IMR-90 (cell line): ENCODE measurements around the gene CBLIF. TPM values are rescaled to one million over a fixed set of nuclear protein-coding genes. Genes with fewer than 3 reads are reported as not detected.

Experiments
- ATAC-seq: fragments of 200-7000 bp; cut with Tn5 transposase; 2 replicates; pipeline ENCODE4 v1.9.1; 2020; ENCODE audit warnings: low read depth, mild to moderate bottlenecking, moderate library complexity
- BruUV-seq: library from RNA; stranded (reverse); fragments of 400-500 nt; replicated peaks from 2 replicates; lab custom pipeline; 2021; lab: Mats Ljungman, UMichigan
- CTCF ChIA-PET: fragments of 300-600 bp; formaldehyde crosslinking; extraction: SDS; loops from one replicate; lab custom pipeline; 2021; ENCODE audit warnings: antibody characterized with exemption; lab: Yijun Ruan, JAX
- POLR2A ChIA-PET: fragments of 300-600 bp; sonication (Branson Sonifier 250); formaldehyde crosslinking; loops from one replicate; lab custom pipeline; 2022; ENCODE audit warnings: antibody characterized with exemption; ENCODE audit not compliant: unreplicated experiment; lab: Charles Lee
- DNase-seq: peaks from one replicate; pipeline ENCODE4 v3.0.0; 2013
- H2AFZ ChIP-seq: replicated peaks from 2 replicates; pipeline ENCODE3; 2013; ENCODE audit warnings: low read length, mild to moderate bottlenecking; ENCODE audit not compliant: poor library complexity
- H2AK5ac ChIP-seq: 2 replicates; pipeline ENCODE4 v1.6.1; 2013; ENCODE audit warnings: low read depth, low read length, inconsistent platforms
- H2AK9ac ChIP-seq: replicated peaks from 2 replicates; pipeline ENCODE3; 2013; ENCODE audit warnings: mild to moderate bottlenecking, low read depth, low read length, moderate library complexity; ENCODE audit not compliant: poor library complexity
- H2BK120ac ChIP-seq: 2 replicates; pipeline ENCODE4 v1.6.1; 2013; ENCODE audit warnings: low read depth, low read length, inconsistent platforms
- H2BK15ac ChIP-seq: 3 replicates; pipeline ENCODE4 v1.6.1; 2013; ENCODE audit warnings: low read depth, low read length, inconsistent platforms
- H2BK20ac ChIP-seq: 2 replicates; pipeline ENCODE4 v1.6.1; 2013; ENCODE audit warnings: low read depth, mild to moderate bottlenecking, inconsistent platforms, low read length, moderate library complexity
- H2BK5ac ChIP-seq: 2 replicates; pipeline ENCODE4 v1.6.1; 2013; ENCODE audit warnings: mild to moderate bottlenecking, low read depth, low read length, inconsistent platforms; ENCODE audit not compliant: poor library complexity, severe bottlenecking
- H3K14ac ChIP-seq: replicated peaks from 2 replicates; pipeline ENCODE4 v1.6.1; 2013; ENCODE audit warnings: low read depth, low read length, inconsistent platforms
- H3K18ac ChIP-seq: 2 replicates; pipeline ENCODE4 v1.6.1; 2013; ENCODE audit warnings: low read depth, low read length, control low read depth
- H3K23ac ChIP-seq: 2 replicates; pipeline ENCODE4 v1.6.1; 2013; ENCODE audit warnings: low read depth, low read length, inconsistent platforms
- H3K27ac ChIP-seq: 2 replicates; pipeline ENCODE4 v1.5.1; 2013; ENCODE audit warnings: mild to moderate bottlenecking, control low read depth, low read length; ENCODE audit not compliant: insufficient read depth
- H3K27me3 ChIP-seq: 2 replicates; pipeline ENCODE4 v1.6.1; 2013; ENCODE audit warnings: low read length; ENCODE audit not compliant: control insufficient read depth, insufficient read depth
- H3K36me3 ChIP-seq: 2 replicates; pipeline ENCODE4 v1.6.1; 2013; ENCODE audit warnings: low read length, mixed read lengths; ENCODE audit not compliant: control insufficient read depth, insufficient read depth
- H3K4ac ChIP-seq: 2 replicates; pipeline ENCODE4 v1.6.1; 2013; ENCODE audit warnings: low read depth, low read length, inconsistent platforms
- H3K4me1 ChIP-seq: 2 replicates; pipeline ENCODE4 v1.6.1; 2013; ENCODE audit warnings: low read length, mixed read lengths; ENCODE audit not compliant: control insufficient read depth, insufficient read depth
- H3K4me2 ChIP-seq: 2 replicates; pipeline ENCODE4 v1.6.1; 2013; ENCODE audit warnings: low read depth, mild to moderate bottlenecking, control low read depth, low read length, moderate library complexity
- H3K4me3 ChIP-seq: 2 replicates; pipeline ENCODE4 v1.5.1; 2013; ENCODE audit warnings: low read depth, mild to moderate bottlenecking, control low read depth, low read length, moderate library complexity; ENCODE audit not compliant: insufficient read depth
- H3K56ac ChIP-seq: 2 replicates; pipeline ENCODE4 v1.6.1; 2013; ENCODE audit warnings: low read length, inconsistent platforms; ENCODE audit not compliant: insufficient read depth; ENCODE audit errors: extremely low read depth
- H3K79me1 ChIP-seq, 2 experiments: 2 replicates each; pipeline ENCODE4 v1.6.1; 2013; ENCODE audit warnings: low read length in 2 of 2, inconsistent platforms in 1 of 2, low read depth in 1 of 2
- H3K9ac ChIP-seq: 2 replicates; pipeline ENCODE4 v1.6.1; 2013; ENCODE audit warnings: low read depth, low read length, control low read depth
- H3K9me1 ChIP-seq: 2 replicates; pipeline ENCODE4 v1.6.1; 2013; ENCODE audit warnings: low read length, inconsistent platforms; ENCODE audit not compliant: insufficient read depth
- H3K9me3 ChIP-seq: 2 replicates; pipeline ENCODE4 v1.6.1; 2013; ENCODE audit warnings: low read length; ENCODE audit not compliant: control insufficient read depth, insufficient read depth
- H4K20me1 ChIP-seq: 2 replicates; pipeline ENCODE4 v1.6.1; 2013; ENCODE audit warnings: low read length, inconsistent platforms; ENCODE audit not compliant: insufficient read depth
- H4K5ac ChIP-seq: 2 replicates; pipeline ENCODE4 v1.6.1; 2013; ENCODE audit warnings: mild to moderate bottlenecking, low read depth, low read length, control low read depth
- H4K8ac ChIP-seq, 2 experiments: 2 replicates each; pipeline ENCODE4 v1.6.1; 2013; ENCODE audit warnings: low read depth in 2 of 2, low read length in 2 of 2, control low read depth in 1 of 2, inconsistent platforms in 1 of 2
- H4K91ac ChIP-seq: 2 replicates; pipeline ENCODE4 v1.6.1; 2013; ENCODE audit warnings: low read depth, low read length, inconsistent platforms; ENCODE audit not compliant: insufficient read depth
- BHLHE40 ChIP-seq: fragments of 150-350 bp; IDR thresholded peaks from 2 replicates; pipeline ENCODE4 v1.6.1; 2016; ENCODE audit warnings: mild to moderate bottlenecking, low read depth, low read length
- CEBPB ChIP-seq: IDR thresholded peaks from 2 replicates; pipeline ENCODE4 v1.6.1; 2012; ENCODE audit warnings: low read depth, low read length, improper control_type of control experiment
- FOS ChIP-seq: fragments of 150-350 bp; IDR thresholded peaks from 2 replicates; pipeline ENCODE4 v1.6.1; 2016; ENCODE audit warnings: low read depth, low read length
- MAFK ChIP-seq: IDR thresholded peaks from 2 replicates; pipeline ENCODE4 v1.6.1; 2012; ENCODE audit warnings: low read depth, low read length, improper control_type of control experiment
- MAZ ChIP-seq: IDR thresholded peaks from 2 replicates; pipeline ENCODE4 v1.6.1; 2012; ENCODE audit warnings: low read depth, mild to moderate bottlenecking, low read length, improper control_type of control experiment, moderate library complexity, borderline replicate concordance
- MXI1 ChIP-seq: IDR thresholded peaks from 2 replicates; pipeline ENCODE4 v1.6.1; 2012; ENCODE audit warnings: low read depth, mild to moderate bottlenecking, low read length, moderate library complexity, borderline replicate concordance
- NFE2L2 ChIP-seq: fragments of 150-350 bp; IDR thresholded peaks from 2 replicates; pipeline ENCODE4 v1.6.1; 2016; ENCODE audit warnings: low read depth, mild to moderate bottlenecking, low read length
- POLR2A ChIP-seq: IDR thresholded peaks from 2 replicates; pipeline ENCODE4 v1.6.1; 2012; ENCODE audit warnings: mild to moderate bottlenecking, low read depth, low read length
- RAD21 ChIP-seq: IDR thresholded peaks from 2 replicates; pipeline ENCODE4 v1.6.1; 2012; ENCODE audit warnings: low read length, improper control_type of control experiment
- RCOR1 ChIP-seq: IDR thresholded peaks from 2 replicates; pipeline ENCODE4 v1.6.1; 2012; ENCODE audit warnings: mild to moderate bottlenecking, low read length, improper control_type of control experiment; ENCODE audit not compliant: insufficient replicate concordance
- RFX5 ChIP-seq: IDR thresholded peaks from 2 replicates; pipeline ENCODE4 v1.8.0; 2012; ENCODE audit warnings: low read depth, mild to moderate bottlenecking, low read length, moderate library complexity
- SMC3 ChIP-seq: fragments of 150-350 bp; IDR thresholded peaks from 2 replicates; pipeline ENCODE4 v1.6.1; 2016; ENCODE audit warnings: low read depth, mild to moderate bottlenecking, antibody characterized with exemption, low read length, moderate library complexity
- USF2 ChIP-seq: fragments of 150-350 bp; IDR thresholded peaks from 2 replicates; pipeline ENCODE4 v1.6.1; 2017; ENCODE audit warnings: mild to moderate bottlenecking, antibody characterized with exemption, low read length, low read depth
- WGBS, 2 experiments: methylation state at CpG; one replicate each; pipeline versions ENCODE4 v1.1.5 to v1.1.7; 2013; ENCODE audit warnings: missing lambda C conversion rate in 2 of 2; ENCODE audit not compliant: insufficient read length in 1 of 2; ENCODE audit errors: extremely low coverage in 2 of 2; 5-methylcytosine and 5-hydroxymethylcytosine counted together
- dilution Hi-C: fragments of 300-500 bp; cut with HindIII; formaldehyde crosslinking; loops from one replicate; pipeline ENCODE4 v1.14.3; 2018; ENCODE audit warnings: low sequenced_read_pairs; ENCODE audit not compliant: unreplicated experiment
- in situ Hi-C: fragments of 300-500 bp; cut with MboI; formaldehyde crosslinking; loops from 3 replicates; pipeline ENCODE4 v1.14.3; 2019; ENCODE audit warnings: low sequenced_read_pairs, inconsistent platforms, mixed read lengths
- intact Hi-C: fragments of 100-400 bp; cut with micrococcal nuclease; formaldehyde crosslinking; loops from 2 replicates; pipeline ENCODE4 v1.10.0; 2022
- polyA plus RNA-seq, 3 experiments: library from polyadenylated mRNA; depleted of rRNA; stranded (reverse); fragments of >200 nt; gene quantifications; 2 replicates each; pipeline ENCODE4 v1.2.3, GENCODE V29; 2012; ENCODE audit warnings: low replicate concordance in 1 of 3
- total RNA-seq: library from RNA; depleted of rRNA; stranded (reverse); fragments of >200 nt; gene quantifications from 2 replicates; pipeline ENCODE4 v1.2.3, GENCODE V29; 2012
- TF ChIP-seq, protein P1 (sequence below): conservative IDR thresholded peaks from 2 replicates; pipeline ENCODE4 v1.5.1; 2012; ENCODE audit warnings: mild to moderate bottlenecking, low read depth, low read length, improper control_type of control experiment

CBLIF gene
- total and polyA plus RNA-seq, 2 of the 4 experiments (the other 2 are of a cell fraction): not detected

- Histone ChIP-seq H3K27ac (no peak overlapping the region), H4K91ac (no peak overlapping the region), H3K36me3 (peaks cover 12% of the 10 kb centered on the region), H3K9me3 (no peaks in the 10 kb centered on the region), H3K4me2 (no peak overlapping the region), H4K5ac (no peak overlapping the region), H3K27me3 (no peaks in the 10 kb centered on the region), H2BK5ac (no peak overlapping the region), H3K14ac (no peak overlapping the region), H2AK5ac (no peak overlapping the region), H2AFZ (no peak overlapping the region), H3K18ac (no peak overlapping the region), H2AK9ac (no peak overlapping the region), H3K79me1 (no peaks in the 10 kb centered on the region), H2BK15ac (no peak overlapping the region), H4K8ac (no peak overlapping the region), H2BK120ac (no peak overlapping the region), H3K9ac (no peak overlapping the region), H2BK20ac (no peak overlapping the region), H3K4ac (no peak overlapping the region), H3K56ac (no peak overlapping the region), H3K4me1 (no peaks in the 10 kb centered on the region), H3K9me1 (no peaks in the 10 kb centered on the region), H3K23ac (no peak overlapping the region), H4K20me1 (no peaks in the 10 kb centered on the region), H3K4me3 (no peak overlapping the region)
- ChIA-PET CTCF (interaction anchor here (0.6 to 1.2 kb wide), 3 partner anchors 47 to 250 kb away, joined by 5 read pairs; partner anchors contain the start of gene STX3), POLR2A (no interaction called here)
- WGBS, 2 experiments: no CpG with 5 or more reads among the region's 4 CpGs
- TF ChIP-seq NFE2L2: no peak
- TF ChIP-seq MAFK: no peak
- peak; percentile 84 for TF ChIP-seq RAD21
- no peak for TF ChIP-seq MXI1
- no peak for TF ChIP-seq MAZ
- peak; percentile 88 for TF ChIP-seq CEBPB
- TF ChIP-seq SMC3: peak; percentile 79
- peak; percentile 39; the same call in 1 of the 2 replicates for TF ChIP-seq USF2
- TF ChIP-seq RFX5: no peak
- TF ChIP-seq, protein P1, sequence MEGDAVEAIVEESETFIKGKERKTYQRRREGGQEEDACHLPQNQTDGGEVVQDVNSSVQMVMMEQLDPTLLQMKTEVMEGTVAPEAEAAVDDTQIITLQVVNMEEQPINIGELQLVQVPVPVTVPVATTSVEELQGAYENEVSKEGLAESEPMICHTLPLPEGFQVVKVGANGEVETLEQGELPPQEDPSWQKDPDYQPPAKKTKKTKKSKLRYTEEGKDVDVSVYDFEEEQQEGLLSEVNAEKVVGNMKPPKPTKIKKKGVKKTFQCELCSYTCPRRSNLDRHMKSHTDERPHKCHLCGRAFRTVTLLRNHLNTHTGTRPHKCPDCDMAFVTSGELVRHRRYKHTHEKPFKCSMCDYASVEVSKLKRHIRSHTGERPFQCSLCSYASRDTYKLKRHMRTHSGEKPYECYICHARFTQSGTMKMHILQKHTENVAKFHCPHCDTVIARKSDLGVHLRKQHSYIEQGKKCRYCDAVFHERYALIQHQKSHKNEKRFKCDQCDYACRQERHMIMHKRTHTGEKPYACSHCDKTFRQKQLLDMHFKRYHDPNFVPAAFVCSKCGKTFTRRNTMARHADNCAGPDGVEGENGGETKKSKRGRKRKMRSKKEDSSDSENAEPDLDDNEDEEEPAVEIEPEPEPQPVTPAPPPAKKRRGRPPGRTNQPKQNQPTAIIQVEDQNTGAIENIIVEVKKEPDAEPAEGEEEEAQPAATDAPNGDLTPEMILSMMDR: peak; percentile 77
- no peak for TF ChIP-seq RCOR1
- TF ChIP-seq BHLHE40: no peak
- no peak for TF ChIP-seq FOS
- TF ChIP-seq POLR2A: no peak
- DNase-seq (peak; percentile 58), ATAC-seq (peak; percentile 79)
- dilution Hi-C loops (no loop called here), intact Hi-C loops (loop anchor here (1.0 to 5.0 kb wide), 4 partner anchors 48 to 265 kb away; partner anchors contain the start of gene PATL1), in situ Hi-C loops (loop anchor here (5.0 to 10.0 kb wide), 2 partner anchors 45 to 248 kb away; partner anchors contain the start of gene STX3)
- BruUV-seq: no TSS peak
Observed at GRCh38 chr11:59802639-59803176, 42.6 kb downstream of the CBLIF start.
